HG03520 (cell line): ENCODE results near the gene KRT38.
"Not testable (repeated sequence)": the region's sequence is repeated elsewhere in the genome, so short reads cannot be mapped to it uniquely, and the experiment has no call there.

Experiments used
- ATAC-seq: cut with Tn5 transposase; IDR thresholded peaks from one replicate; pipeline ENCODE4 v1.9.1; 2021; ENCODE audit warnings: mild to moderate bottlenecking, moderate library complexity; ENCODE audit not compliant: unreplicated experiment

The KRT38 gene

DNA sequence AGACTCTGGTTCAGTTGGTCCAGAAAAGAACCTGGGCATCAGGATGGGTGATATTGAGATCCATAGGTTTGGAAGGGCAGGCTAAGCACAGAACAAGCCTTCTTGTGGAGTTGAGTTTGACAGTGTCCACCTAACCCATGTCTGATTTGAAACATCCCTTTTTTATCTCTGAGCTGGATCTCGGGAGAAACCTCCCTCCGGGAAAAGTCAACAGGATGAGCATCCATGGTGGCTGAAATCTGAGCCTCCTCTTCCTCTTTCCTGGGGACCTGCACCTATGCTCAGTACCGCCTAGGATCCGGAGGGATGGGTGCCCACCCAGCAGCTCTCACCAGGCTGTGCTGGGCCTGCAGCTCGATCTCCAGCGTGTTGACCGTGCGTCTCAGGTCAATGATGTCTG is 23.0 kb upstream of the KRT38 start:
- ATAC-seq = no peak

DNA sequence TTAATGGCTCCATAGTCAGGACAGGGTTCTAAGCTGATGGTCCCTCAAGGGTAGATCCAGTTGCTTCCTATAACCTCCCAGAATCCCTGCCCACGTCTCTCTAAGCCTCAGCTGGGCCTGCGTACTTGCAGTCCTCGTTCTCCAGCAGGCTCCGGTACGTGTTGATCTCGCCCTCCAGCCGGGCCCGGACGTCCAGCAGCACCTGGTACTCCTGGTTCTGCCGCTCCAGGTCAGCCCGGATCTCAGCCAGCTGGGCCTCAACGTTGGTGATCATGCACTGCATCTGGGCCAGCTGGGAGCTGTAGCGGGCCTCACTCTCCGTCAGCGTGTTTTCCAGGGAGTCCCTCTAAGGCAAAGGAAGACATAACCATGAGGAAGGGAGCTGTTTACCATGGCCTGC is 21.9 kb upstream of the KRT38 start:
- no peak for ATAC-seq

DNA sequence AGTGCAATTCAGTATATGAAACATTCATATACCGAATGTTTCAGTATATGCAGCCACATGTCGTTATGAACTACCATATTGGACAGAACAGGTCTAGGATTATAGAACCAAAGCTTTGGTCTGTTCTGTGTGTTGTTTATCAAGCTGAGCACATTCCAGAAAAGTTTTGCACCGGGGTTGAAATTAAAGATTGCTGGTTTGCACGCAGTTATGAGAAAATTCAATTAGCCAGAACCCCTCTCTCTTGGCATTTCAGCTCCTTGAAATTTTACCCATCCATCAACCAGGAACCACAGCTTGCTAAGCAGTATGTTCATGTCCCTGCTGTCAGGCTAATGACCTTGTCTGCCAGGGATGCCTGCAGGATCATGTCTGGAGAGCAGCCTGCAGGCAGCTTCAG is 16.9 kb upstream of the KRT38 start:
- ATAC-seq = no peak

DNA sequence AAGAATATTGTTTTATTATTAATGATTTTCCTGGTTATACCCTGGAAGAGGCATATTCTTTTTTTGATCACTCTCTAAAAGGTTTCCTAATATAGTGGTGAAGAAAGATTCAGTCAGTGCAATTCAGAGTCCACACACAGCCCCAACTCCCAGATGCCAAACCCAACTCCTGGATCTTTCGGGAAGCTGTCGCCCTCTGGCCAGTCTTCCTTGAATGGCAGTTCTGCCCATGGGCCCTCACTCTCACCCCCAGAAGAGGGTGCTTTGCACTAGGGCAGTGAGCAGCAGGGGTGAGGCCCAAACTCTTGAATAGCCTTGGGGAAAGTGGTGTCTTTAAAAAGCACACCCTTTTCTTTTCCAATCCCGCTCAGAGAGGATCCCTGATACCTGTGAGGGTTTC is 15.4 kb upstream of the KRT38 start:
- ATAC-seq = no peak

DNA sequence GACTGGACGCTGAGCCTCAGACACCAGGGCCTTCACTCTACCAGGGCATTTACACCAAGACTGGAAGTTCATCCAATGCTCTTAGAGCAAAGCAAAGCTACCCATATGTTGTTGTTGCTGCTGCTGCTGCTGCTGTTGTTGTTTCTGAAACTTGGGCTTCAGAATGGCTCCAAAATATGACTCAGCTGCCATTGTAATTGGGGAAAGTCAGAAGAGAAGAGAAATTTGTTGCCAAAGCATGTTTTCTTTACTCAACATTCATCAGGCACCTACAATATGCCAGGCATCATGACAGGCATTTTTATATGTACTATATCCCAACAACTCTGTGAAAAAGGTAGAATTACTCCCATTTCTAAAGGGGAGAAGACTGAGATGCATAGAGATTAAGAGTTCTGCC is 14.5 kb upstream of the KRT38 start:
- ATAC-seq = no peak

DNA sequence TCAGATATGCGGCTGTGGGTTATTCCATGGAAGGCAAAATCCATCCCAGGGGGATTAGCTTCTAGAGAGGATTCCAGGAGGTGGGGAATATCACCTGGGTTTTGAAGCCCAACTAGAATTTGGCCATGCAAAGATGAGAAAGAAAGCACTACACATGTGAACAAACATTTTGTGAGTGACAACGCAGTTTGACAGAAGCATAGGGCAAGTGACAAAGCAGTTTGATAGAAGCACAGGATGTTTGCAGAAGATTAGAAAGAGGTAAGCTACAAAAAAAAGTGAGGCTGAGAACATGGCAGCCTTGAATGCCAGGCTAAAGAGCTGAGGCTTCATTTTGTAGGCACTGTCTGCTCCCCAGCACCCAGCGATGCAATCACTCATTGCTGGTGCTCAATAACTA is 12.3 kb upstream of the KRT38 start:
- no peak for ATAC-seq

DNA sequence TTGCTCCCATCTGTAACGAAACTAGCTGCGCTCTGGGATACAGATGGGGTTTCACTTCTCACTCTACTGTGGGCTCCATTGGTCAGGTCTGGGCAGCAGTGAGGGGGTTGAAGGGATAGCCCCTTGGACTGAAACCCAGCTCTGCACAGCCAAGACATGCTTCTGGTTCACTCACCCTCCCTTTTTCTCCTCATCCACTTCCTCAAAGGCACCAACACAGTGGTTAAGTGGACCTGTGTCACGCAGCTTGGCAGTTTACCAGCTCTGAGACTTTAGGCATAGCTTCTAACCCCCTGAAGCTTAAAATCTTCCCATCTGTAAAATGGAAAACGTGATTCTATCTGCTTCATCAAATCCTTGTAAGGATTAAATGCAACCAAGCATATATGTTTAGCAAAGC is 11.5 kb upstream of the KRT38 start:
- no peak for ATAC-seq

DNA sequence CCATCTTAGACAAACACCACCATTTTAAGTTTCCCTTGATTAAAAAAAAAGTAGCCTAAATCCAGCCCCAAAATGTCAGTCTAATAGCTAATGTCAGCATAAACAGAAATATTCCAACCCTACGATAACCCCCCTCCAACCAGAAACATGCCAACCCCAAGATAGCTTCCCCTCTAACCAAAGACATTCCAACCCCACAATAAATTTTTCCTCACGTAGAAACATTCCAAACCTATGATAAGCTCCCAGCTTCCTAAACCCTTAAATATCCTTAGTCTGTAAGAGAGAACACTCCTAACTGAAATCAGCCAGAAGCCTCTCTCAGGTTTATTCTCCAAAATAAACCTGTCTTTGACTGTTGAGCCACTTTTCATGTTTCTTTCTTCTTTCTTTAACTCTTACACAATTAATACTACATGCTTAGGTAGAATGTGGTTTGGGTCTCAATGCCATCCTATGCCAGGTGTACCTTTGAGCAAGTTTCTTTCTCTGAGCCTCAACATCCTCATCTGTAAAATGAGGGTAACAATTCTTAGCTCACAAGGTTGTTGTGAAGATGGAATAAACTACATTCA is 10.5 kb upstream of the KRT38 start:
- no peak for ATAC-seq

DNA sequence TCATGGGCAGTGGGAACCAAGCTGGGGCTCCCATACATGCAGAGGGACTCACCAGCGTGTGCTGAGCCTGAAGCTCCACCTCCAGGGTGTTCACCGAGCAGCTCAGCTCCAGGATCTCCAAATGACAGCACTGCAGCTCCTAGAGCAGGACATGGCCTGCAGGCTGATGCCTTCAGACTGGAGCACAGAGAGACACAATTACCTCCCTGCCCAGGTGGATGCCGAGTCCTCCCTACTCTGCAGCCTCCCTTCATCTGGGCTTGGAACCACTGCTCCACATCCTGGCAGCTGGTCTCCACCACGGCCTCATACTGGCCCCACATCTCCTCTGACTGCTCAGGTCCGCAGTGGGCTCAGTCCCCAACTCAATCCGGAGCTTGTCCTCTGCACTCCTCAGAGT is 8.2 kb upstream of the KRT38 start:
- ATAC-seq = no peak

DNA sequence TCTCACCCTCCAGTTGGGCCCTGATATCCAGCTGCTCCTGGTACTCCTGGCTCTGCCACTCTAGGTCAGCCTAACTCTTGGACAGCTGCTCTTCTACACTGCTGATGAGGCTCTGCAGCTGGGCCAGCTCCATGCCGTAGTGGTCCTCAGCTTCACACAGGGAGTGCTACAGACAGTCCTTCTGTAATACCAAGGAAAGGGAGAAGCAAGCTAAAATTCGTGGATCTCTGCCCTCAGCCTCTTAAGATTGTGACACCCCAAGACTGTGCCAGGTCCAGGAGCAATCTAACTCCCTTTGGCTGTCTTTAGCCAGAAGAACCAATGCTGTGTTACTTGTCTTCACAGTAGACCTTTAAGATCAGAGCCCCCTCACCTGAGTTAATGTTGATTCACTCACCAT is 7.7 kb upstream of the KRT38 start:
- ATAC-seq = no peak

DNA sequence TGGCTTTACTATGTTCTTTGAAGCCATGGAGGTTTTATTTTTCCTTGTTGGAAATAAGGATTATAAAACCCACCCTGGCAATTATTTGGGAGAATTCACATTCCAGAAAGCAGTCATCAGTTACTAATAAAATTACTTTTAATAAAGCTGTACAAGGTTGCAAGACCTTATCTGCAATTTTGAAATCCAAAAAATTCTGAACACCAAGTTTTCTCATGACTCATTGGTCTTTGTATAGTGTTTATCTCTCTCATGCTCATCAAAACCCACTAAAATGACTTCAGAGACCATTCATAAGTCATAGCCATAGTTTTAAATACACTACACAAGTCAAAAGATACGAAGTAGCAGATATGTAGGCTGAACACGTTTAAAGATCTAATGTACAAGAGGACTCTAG is 6.0 kb upstream of the KRT38 start:
- ATAC-seq = no peak

DNA sequence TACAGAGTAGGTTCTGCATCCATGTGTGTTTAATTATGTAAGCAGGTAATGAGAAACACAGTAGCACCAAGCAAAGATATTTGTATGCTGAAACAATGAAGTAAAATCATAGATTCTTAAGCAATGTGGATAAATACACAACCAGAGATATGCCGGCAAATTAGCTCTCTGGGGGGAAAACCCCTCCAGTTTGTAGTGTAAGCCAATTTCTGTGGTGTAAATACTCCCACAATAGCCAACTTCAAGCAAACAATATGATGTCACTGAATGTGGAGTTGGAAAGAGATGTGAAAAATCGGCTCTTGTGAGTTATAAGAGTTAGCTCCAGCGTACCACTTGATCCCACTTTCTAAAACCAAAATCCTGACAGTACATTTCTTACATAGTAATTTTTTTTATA is 3.9 kb upstream of the KRT38 start:
- ATAC-seq = no peak

DNA sequence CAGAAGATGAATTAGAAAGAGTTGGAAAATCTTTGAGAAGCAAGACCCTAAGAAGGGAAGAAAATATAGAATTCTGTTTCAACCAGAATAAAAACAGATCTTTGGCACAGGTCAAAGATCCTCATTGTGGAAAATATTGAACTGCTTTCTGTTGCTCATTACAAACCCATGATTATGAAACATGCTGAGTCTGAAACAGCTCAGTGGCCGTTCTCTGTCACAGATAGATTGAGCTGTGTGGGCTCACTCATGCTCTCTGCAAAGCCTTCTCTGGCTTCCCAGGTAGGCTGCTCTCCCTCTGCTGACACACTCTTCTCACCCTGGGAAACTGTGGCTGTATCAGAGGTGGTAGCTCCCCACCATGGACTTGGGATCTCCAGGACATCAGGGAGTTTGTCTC is 3.4 kb upstream of the KRT38 start:
- ATAC-seq = no peak

DNA sequence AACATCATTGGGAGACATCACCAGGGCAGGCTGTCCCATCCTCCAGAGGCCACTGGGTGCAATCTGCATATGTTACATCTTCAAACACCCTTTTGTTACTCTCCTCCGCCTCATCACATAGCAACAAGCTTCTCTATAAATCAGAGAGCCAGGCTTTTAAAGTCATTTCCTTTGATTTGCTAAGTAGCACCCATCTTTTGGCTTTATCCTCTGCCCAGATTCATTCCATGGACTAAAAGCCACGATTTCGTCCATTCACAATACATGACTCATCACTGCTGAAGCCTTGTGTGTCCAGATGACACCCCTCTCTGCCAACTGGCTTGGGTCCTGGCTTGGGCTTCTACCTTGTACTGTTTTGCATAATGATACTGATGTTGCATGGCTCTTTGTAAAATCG is 2.0 kb upstream of the KRT38 start:
- no peak for ATAC-seq

DNA sequence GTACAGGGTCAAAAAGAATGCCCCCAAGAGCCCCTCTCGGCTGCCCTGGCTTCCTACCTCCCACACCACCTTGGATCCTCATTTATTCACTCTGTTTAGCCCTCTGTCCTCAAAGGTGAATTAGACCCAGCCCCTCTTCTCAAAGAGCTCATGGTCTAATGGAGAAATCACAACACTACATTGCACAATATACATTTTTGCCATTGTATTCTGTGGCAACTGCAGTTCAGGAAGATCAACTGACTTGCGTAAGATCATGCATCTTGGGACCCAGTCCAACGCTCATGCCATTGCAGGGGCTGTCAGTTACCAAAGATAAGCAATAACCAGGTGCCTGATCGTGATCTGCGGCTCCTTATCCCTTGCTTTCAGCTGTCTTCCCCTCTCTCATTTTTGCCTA is 1.4 kb downstream of the KRT38 start:
- ATAC-seq = no peak

DNA sequence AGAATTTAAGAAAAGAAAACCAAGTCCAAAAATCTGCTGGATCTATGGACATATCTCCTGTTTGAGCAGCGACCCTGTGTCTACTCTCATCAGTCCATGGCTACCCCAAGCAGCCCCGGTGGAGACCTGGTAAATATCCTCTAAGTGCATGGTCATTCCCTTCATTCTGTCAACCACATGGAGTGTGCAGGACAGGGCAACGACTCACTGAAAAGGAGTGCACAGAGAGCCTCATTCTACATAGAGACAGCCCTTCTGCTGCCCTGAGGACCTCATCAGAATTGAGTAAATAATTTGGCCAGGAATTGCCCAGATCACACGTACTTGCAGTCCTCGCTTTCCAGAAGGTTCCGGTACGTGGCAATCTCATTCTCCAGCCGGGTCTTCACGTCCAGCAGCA is 3.0 kb downstream of the KRT38 start:
- no peak for ATAC-seq

DNA sequence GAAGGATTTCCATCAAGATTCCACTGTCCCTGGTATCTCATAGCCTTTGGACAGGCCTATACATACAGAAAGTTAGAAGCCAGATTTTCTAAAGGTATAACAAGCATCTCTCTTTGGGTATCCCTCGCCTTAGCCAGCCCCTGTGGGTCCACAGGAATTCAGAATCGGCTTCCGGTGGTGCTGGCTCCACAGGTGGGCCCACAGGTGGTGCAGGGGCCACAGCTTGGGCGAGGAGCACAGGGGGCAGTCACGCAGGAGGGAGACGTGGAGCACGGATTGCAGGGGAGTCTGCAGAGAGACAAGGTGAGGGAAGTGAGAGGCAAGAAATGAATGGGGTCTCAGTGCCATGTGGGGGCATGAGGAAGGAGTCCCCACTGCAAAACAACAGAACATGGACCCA is 3.5 kb downstream of the KRT38 start:
- no peak for ATAC-seq

DNA sequence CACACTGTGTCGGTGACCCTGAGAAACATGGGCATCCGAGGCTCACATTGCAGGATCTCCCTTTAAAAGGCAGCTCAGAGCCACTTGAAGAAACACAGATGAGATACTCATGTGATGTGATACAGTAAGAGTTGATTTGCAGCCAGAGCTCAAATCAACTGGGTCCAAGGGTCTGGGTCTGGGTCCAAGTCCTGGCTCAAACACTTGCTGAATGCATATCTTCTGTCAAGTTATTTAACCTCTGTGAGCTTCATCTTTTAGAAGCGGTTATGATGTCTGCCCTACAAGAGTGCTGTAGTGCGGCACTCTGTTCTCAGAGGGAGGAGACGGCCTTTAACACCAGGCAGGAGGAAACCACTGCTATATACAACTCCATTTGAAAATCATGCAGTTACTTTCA is 6.4 kb downstream of the KRT38 start:
- no peak for ATAC-seq

DNA sequence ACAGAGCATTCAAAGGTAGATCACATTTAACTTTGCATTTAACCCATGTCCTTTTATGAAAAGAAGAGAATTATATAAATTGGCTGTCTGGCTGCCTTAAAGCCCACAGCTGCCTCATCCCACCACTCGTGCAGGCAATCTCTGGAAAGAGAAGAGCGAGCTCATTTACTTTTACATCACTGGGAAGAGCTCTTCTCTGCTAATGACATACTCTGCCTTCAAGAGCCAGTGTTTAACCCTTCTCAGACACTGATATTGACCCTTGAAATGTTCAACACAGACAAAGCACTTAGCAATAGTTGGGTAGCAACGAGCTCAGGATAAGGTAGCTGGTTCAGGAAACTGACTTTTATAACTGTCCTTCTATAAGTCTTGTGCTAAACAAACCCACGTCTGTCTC is 6.8 kb downstream of the KRT38 start:
- ATAC-seq = no peak

DNA sequence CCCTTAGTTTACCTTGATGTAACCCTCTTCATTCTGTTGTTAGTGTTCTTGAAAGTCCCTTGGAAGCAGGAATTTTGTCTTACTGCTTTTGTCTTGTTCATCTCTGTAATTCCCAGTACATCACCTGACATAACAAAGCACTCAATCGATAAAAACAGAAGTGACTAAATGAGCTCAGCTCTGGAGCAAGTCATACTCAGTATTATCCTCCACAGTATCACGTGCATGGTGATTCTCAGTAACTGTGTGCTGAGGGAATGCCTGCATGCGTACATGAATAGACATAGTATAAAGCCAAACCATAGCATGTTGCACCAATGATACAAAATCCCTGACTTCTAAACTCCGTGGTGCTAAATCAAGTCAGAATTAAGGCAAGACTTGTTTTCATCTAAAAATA is 7.2 kb downstream of the KRT38 start:
- no peak for ATAC-seq

DNA sequence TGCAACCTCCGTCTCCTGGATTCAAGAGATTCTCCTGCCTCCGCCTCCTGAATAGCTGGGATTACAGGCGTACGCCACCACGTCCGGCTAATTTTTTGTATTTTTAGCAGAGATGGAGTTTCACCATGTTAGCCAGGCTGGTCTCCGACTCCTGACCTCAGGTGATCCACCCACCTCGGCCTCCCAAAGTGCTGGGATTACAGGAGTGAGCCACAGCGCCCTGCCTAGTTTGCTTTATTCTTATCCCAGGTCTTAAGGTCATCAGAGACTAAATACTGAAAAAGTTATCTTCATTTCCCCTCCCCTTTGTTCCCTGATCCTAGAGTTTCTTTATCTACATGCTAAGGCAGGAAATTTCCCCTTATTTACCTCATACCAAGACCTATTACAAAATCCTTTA is 10.4 kb downstream of the KRT38 start:
- ATAC-seq = not testable (repeated sequence)

DNA sequence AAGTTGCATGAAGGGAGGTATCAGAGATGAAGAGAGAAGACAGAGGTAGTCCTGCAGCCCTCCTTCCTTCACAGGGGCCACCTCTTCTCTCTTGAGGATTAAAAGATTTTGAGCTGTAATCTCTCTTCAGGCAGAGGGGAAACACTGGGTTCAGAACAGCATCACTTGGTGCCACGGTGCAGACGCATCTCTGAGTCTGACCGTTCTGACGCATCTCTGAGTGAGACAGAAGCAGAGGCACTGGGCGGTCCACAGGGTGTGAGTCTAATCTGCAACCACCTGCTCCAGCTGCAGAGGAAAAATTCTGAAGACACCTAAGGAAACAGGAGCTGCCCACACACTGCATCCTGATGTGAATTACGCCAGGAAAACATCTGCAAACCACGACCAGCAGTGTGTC is 11.1 kb downstream of the KRT38 start:
- ATAC-seq = no peak

DNA sequence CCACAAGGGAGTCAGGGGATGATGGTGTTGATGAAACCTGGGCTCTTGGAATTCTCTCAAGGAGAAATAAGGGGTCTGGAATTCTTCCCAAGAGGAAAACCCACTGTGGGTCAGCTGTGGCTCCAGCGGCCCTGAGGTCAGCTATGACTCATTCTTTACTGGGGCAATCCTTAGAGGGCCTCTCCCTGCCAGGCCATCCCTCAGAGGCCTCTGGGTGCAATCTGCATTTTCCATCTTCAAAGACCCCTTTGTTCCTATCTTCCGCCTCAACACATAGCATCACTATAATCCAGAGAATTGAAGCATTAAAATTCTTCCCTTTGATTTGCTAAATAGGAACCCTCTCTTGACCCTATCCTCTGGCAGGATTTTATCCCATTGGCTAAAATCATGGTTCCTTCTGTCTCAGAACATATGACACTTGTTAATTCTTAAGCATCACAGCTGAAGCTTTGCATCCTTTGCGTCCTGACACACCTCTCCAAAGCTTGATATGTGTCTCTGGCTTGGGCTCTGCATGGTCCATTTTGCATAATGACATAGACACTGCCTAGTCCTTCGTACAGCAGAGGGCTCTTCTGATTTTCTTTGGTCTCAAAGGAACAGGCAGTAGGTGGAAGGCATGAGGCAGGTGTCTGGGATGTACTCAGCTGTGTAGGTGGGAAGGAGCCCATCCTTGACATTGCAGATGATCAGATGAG is 12.0 kb downstream of the KRT38 start:
- ATAC-seq = no peak
